Neuronal stem cell (in vitro differentiated cells): ENCODE data around the gene CD55.

Experiments
- DNase-seq: peaks from one replicate; pipeline ENCODE4 v3.0.0-alpha.2; 2013; ENCODE audit warnings: low spot score
- H2AFZ ChIP-seq: one replicate; pipeline ENCODE4 v1.6.1; 2013; ENCODE audit warnings: mild to moderate bottlenecking, low read length, inconsistent platforms
- H2AK5ac ChIP-seq: 2 replicates; pipeline ENCODE4 v1.6.1; 2013; ENCODE audit warnings: low read depth, mild to moderate bottlenecking, inconsistent platforms, low read length, moderate library complexity, mixed read lengths
- H2BK120ac ChIP-seq: 2 replicates; pipeline ENCODE4 v1.6.1; 2013; ENCODE audit warnings: low read depth, mild to moderate bottlenecking, inconsistent platforms, low read length, moderate library complexity, mixed read lengths
- H2BK12ac ChIP-seq: one replicate; pipeline ENCODE4 v1.6.1; 2013; ENCODE audit warnings: low read length, inconsistent platforms
- H2BK15ac ChIP-seq: 2 replicates; pipeline ENCODE4 v1.6.1; 2013; ENCODE audit warnings: mild to moderate bottlenecking, low read length, inconsistent platforms, mixed read lengths
- H2BK5ac ChIP-seq: one replicate; pipeline ENCODE4 v1.6.1; 2013; ENCODE audit warnings: inconsistent platforms, mild to moderate bottlenecking, low read length, moderate library complexity
- H3K14ac ChIP-seq: one replicate; pipeline ENCODE4 v1.6.1; 2013; ENCODE audit warnings: low read length, inconsistent platforms
- H3K18ac ChIP-seq: 2 replicates; pipeline ENCODE4 v1.6.1; 2013; ENCODE audit warnings: low read length, inconsistent platforms
- H3K23ac ChIP-seq: 2 replicates; pipeline ENCODE4 v1.6.1; 2013; ENCODE audit warnings: low read depth, mild to moderate bottlenecking, mixed read lengths, low read length, inconsistent platforms; ENCODE audit not compliant: poor library complexity
- H3K27ac ChIP-seq: replicated peaks from 3 replicates; pipeline ENCODE4 v1.5.1; 2013; ENCODE audit warnings: low read length, inconsistent platforms
- H3K27me3 ChIP-seq, 3 experiments: 2 replicates each; pipeline ENCODE4 v1.6.1; 2013; ENCODE audit warnings: low read length in 3 of 3, mild to moderate bottlenecking in 2 of 3, inconsistent platforms in 1 of 3, low read depth in 1 of 3, mixed read lengths in 1 of 3, moderate library complexity in 1 of 3; ENCODE audit not compliant: control insufficient read depth in 3 of 3, insufficient read depth in 3 of 3
- H3K36me3 ChIP-seq, 2 donors: replicated peaks in 1 of 2; 2 replicates each; pipeline ENCODE4 v1.6.1; 2013; ENCODE audit warnings: low read length in 2 of 2; ENCODE audit not compliant: control insufficient read depth in 2 of 2, insufficient read depth in 2 of 2
- H3K4ac ChIP-seq: 2 replicates; pipeline ENCODE4 v1.6.1; 2013; ENCODE audit warnings: inconsistent platforms, mild to moderate bottlenecking, low read length, moderate library complexity
- H3K4me1 ChIP-seq, 2 donors: 1 replicate in 1 of 2; 2 replicates in 1 of 2; pipeline ENCODE4 v1.6.1; 2013; ENCODE audit warnings: low read length in 2 of 2, low read depth in 1 of 2; ENCODE audit not compliant: control insufficient read depth in 2 of 2, insufficient read depth in 1 of 2
- H3K4me2 ChIP-seq: one replicate; pipeline ENCODE4 v1.6.1; 2013; ENCODE audit warnings: mild to moderate bottlenecking, low read length, inconsistent platforms; ENCODE audit not compliant: insufficient read depth, poor library complexity, severe bottlenecking
- H3K4me3 ChIP-seq, 2 donors: 2 replicates each; pipeline ENCODE4 v1.5.1; 2013; ENCODE audit warnings: low read length in 2 of 2, mild to moderate bottlenecking in 2 of 2, inconsistent platforms in 1 of 2, moderate library complexity in 1 of 2
- H3K79me1 ChIP-seq: one replicate; pipeline ENCODE4 v1.6.1; 2013; ENCODE audit warnings: low read depth, mild to moderate bottlenecking, inconsistent platforms, low read length, moderate library complexity
- H3K9ac ChIP-seq: one replicate; pipeline ENCODE4 v1.6.1; 2013; ENCODE audit warnings: mild to moderate bottlenecking, low read depth, low read length, inconsistent platforms; ENCODE audit not compliant: poor library complexity
- H3K9me3 ChIP-seq, 2 donors: replicated peaks in 1 of 2; 2 replicates each; pipeline versions ENCODE3 to v1.6.1; 2013; ENCODE audit warnings: low read length in 2 of 2, mild to moderate bottlenecking in 2 of 2, inconsistent platforms in 1 of 2, low read depth in 1 of 2, mixed read lengths in 1 of 2, moderate library complexity in 1 of 2; ENCODE audit not compliant: control insufficient read depth in 2 of 2, insufficient read depth in 1 of 2
- H4K8ac ChIP-seq: one replicate; pipeline ENCODE4 v1.6.1; 2013; ENCODE audit warnings: low read depth, mild to moderate bottlenecking, inconsistent platforms, low read length, moderate library complexity
- H4K91ac ChIP-seq: one replicate; pipeline ENCODE4 v1.6.1; 2013; ENCODE audit warnings: low read length, low read depth, mild to moderate bottlenecking, inconsistent platforms; ENCODE audit not compliant: poor library complexity
- WGBS, 2 donors: extraction: QIAGEN DNeasy Blood & Tissue Kit; methylation state at CpG; one replicate each; pipeline ENCODE4 v1.1.7; 2013; ENCODE audit warnings: missing lambda C conversion rate in 2 of 2, mixed read lengths in 1 of 2; ENCODE audit not compliant: insufficient read length in 2 of 2, insufficient replicate concordance in 1 of 2; ENCODE audit errors: extremely low coverage in 2 of 2; 5-methylcytosine and 5-hydroxymethylcytosine counted together

CD55 gene

DNA sequence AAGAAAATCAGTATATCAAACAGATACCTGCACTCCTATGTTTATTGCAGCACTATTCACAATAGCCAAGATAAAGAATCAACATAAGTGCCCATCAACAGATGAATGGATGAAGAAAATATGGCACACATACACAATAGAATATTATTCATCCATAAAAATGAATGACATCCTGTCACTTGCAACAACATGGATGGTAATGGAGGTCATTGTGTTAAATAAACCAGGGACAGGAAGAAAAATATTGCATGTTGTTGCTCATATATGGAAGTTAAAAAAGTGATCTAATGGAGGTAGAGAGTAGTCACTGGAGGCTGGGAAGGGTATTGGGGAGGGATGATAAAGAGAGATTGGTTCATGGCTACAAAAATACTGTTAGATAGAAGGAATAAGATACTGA is 67.2 kb downstream of the CD55 start:
- H2AK5ac ChIP-seq: no peak overlapping the region
- no peak overlapping the region for H3K4me3 ChIP-seq
- H2BK15ac ChIP-seq: no peak overlapping the region
- H4K8ac ChIP-seq: no peak overlapping the region
- H3K79me1 ChIP-seq: no peaks in the 10 kb centered on the region
- H3K23ac ChIP-seq: no peak overlapping the region
- H3K4me1 ChIP-seq: no peaks in the 10 kb centered on the region
- DNase-seq: no peak
- H3K18ac ChIP-seq: no peak overlapping the region
- H3K27me3 ChIP-seq: no peaks in the 10 kb centered on the region
- no peaks in the 10 kb centered on the region for H3K36me3 ChIP-seq
- no peak overlapping the region for H3K9ac ChIP-seq
- H3K27ac ChIP-seq: no peak overlapping the region
- no peak overlapping the region for H3K4ac ChIP-seq
- no peak overlapping the region for H3K4me2 ChIP-seq
- H3K9me3 ChIP-seq: no peaks in the 10 kb centered on the region
- H3K14ac ChIP-seq: no peak overlapping the region
- H4K91ac ChIP-seq: no peak overlapping the region
- H2AFZ ChIP-seq: no peak overlapping the region
- H2BK12ac ChIP-seq: no peak overlapping the region
- no peak overlapping the region for H2BK120ac ChIP-seq
- H2BK5ac ChIP-seq: no peak overlapping the region

DNA sequence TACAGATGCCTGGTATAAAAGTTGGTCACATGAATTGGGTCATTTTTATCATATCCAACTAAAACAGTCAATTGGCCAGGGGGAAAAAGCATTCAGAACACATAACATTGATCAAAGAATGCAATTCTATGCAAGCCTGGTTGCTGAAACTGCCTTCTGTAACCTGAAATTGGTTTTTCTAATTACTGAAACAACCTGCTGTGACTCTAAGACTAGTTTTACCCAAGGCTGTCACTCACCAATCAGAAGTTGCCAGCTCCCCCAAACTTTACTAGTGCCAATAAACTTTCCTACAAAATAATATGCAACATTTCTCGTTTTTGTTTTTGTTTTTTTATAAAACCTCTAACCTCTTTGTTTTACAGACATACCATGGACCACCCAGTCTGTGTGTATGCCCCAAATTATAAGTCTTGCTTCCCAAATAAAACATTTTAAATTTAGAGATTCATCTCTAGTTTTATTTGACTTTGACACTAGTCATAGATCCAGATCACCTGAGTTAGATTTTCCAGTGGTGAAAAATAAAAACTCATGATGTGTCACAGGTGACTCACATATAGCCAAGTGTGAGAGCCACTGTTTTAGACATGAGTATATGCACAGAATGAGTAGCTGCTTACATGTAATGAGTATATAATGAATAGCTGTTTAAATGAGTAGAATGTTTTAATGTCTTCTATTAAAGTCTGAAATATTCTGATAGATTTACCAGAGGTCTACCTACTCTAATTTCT is 68.4 kb downstream of the CD55 start:
- Histone ChIP-seq H2AK5ac (no peak overlapping the region), H4K91ac (no peak overlapping the region), H2BK12ac (no peak overlapping the region), H3K14ac (no peak overlapping the region), H3K4me2 (no peak overlapping the region), H3K18ac (no peak overlapping the region), H3K79me1 (no peaks in the 10 kb centered on the region), H3K23ac (no peak overlapping the region), H3K4ac (no peak overlapping the region), H3K36me3 (no peaks in the 10 kb centered on the region), H2BK15ac (no peak overlapping the region), H2BK5ac (no peak overlapping the region), H3K4me3 (no peak overlapping the region), H2AFZ (no peak overlapping the region), H3K9me3 (no peaks in the 10 kb centered on the region), H3K27me3 (no peaks in the 10 kb centered on the region), H4K8ac (no peak overlapping the region), H3K27ac (no peak overlapping the region), H2BK120ac (no peak overlapping the region), H3K9ac (no peak overlapping the region), H3K4me1 (no peaks in the 10 kb centered on the region)
- DNase-seq: no peak
- WGBS, 2 donors: no CpG with 5 or more reads among the region's 1 CpG

DNA sequence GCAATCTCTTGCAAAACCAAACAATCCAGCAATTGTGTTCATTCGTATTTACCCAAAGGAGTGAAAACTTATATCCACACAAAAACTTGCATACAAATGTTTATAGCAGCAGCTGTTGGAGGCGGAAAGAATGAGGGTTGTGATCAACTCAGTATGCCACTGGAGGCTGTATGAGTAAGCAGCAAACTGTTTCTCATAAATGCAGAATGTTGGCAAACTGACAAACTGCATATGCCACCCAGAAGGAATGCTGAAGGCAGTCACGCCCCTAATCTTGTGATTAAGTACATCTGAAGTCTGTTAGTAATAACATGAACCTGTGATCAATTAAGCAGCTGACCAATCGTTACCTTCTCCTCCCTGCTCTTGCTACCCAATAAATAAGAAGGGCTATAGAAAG is 72.1 kb downstream of the CD55 start:
- Histone ChIP-seq H2AK5ac (no peak overlapping the region), H2BK120ac (no peak overlapping the region), H2BK5ac (no peak overlapping the region), H3K23ac (no peak overlapping the region), H4K8ac (no peak overlapping the region), H3K18ac (no peak overlapping the region), H3K9me3 (no peaks in the 10 kb centered on the region), H3K4me2 (no peak overlapping the region), H3K27me3 (no peaks in the 10 kb centered on the region), H3K4me1 (no peaks in the 10 kb centered on the region), H2BK12ac (no peak overlapping the region), H3K4me3 (no peak overlapping the region), H3K36me3 (no peaks in the 10 kb centered on the region), H2AFZ (no peak overlapping the region), H3K14ac (no peak overlapping the region), H2BK15ac (no peak overlapping the region), H3K79me1 (no peaks in the 10 kb centered on the region), H3K9ac (no peak overlapping the region), H4K91ac (no peak overlapping the region), H3K27ac (no peak overlapping the region), H3K4ac (no peak overlapping the region)
- DNase-seq: no peak
- no CpG with 5 or more reads among the region's 4 CpGs for WGBS, 2 donors

DNA sequence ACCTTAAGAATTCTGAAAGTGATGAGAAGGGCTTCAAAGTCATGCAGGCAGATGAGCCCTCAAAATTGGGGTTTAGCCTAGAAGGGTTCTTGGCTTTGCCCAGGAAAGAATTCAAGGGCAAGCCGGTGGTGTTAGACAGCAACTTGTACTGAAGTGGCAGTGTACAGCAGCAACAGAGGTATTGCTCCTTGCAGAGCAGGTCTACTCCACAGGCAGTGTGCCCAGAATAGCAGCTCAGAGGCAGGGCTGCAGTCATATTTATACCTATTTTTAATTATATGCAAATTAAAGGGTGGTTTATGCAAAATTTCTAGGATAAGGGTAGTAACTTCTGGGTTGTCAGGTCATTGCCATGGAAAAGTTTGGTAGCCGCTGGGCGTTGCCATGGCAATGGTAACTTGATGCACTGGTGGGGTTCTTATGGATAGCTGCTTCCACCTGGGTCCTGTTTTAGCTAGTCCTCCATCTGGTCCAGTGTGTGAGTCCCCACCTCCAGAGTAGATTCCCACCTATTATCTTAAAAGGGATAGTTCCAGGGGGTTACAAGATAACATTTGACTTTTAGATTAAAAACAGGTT is 74.8 kb downstream of the CD55 start:
- WGBS, 2 donors: no CpG with 5 or more reads among the region's 3 CpGs
- Histone ChIP-seq H3K9me3 (no peaks in the 10 kb centered on the region), H3K27ac (no peak overlapping the region), H2AK5ac (no peak overlapping the region), H3K27me3 (no peaks in the 10 kb centered on the region), H3K79me1 (no peaks in the 10 kb centered on the region), H3K4me1 (no peaks in the 10 kb centered on the region), H2BK12ac (no peak overlapping the region), H3K18ac (no peak overlapping the region), H3K36me3 (no peaks in the 10 kb centered on the region), H3K23ac (no peak overlapping the region), H3K4me3 (no peak overlapping the region), H3K4ac (no peak overlapping the region), H3K14ac (no peak overlapping the region), H4K91ac (no peak overlapping the region), H2BK15ac (no peak overlapping the region), H3K9ac (no peak overlapping the region), H2AFZ (no peak overlapping the region), H3K4me2 (no peak overlapping the region), H2BK5ac (no peak overlapping the region), H2BK120ac (no peak overlapping the region), H4K8ac (no peak overlapping the region)
- DNase-seq: no peak
